ENCODE results near the gene FIBP. TPM values are rescaled to one million over a fixed set of nuclear protein-coding genes. Genes with fewer than 3 reads are reported as not detected.
A peak's percentile ranks its signal among the peaks of the same experiment; 100 is the strongest.
"Not testable (repeated sequence)": the region's sequence is repeated elsewhere in the genome, so short reads cannot be mapped to it uniquely, and the experiment has no call there.

Gene FIBP
- total and polyA plus RNA-seq, 9 donors: 32.5 to 74.2 (median 44.2) TPM

DNA sequence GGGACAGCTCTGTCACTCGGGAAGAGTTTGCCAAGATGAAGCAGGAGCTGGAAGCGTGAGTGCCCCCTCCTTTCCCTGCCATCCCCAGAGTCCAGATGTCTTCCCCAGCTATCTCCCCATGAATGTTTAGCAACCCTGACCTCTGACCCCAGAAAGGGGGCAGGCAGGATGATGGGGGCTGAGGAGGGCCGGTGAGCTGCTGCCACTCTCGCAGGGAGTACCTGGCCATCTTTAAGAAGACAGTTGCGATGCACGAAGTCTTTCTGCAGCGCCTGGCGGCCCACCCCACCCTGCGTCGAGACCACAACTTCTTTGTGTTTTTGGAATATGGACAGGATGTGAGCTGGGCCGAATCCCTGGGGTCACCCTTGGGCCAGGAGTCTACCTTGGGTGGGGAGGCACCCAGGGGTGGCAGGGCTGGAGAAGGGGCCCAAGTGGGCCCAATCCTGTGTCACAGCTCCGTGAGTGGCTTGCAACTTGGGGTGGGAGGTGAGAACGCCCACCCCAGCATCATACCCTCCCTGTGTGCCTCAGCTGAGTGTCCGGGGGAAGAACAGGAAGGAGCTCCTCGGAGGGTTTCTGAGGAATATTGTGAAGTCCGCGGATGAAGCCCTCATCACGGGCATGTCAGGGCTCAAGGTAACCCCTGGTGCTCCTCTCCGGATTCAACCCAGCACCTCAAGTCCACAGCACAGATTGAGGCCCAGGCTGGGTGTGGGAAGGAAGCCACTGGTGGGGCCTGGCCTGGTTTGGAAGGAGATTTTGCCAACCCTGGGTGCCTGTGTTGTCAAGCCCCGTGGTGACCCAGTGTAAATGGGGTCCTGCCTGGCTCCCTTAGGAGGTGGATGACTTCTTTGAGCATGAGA, 37.8 kb downstream of the FIBP start:
- Histone ChIP-seq H3K9me3 (no peaks in the 10 kb centered on the region), H3K27ac (no peak overlapping the region), H3K27me3 (no peaks in the 10 kb centered on the region), H3K4me1 (ENCODE audit: insufficient read depth) (peaks cover 1% of the 10 kb centered on the region), H3K36me3 (no peaks in the 10 kb centered on the region), H3K4me3 (no peak overlapping the region)
- intact Hi-C loops (cut with DNase I): no loop called here
- 47 to 60% (median 50%) methylated on average over 20 of the region's 20 CpGs for WGBS, 3 donors
- no peak for TF ChIP-seq EP300 (IDR thresholded peaks at IDR 0.05)
- DNase-seq: peak in 2 of 5 donors; percentile 19 to 32

DNA sequence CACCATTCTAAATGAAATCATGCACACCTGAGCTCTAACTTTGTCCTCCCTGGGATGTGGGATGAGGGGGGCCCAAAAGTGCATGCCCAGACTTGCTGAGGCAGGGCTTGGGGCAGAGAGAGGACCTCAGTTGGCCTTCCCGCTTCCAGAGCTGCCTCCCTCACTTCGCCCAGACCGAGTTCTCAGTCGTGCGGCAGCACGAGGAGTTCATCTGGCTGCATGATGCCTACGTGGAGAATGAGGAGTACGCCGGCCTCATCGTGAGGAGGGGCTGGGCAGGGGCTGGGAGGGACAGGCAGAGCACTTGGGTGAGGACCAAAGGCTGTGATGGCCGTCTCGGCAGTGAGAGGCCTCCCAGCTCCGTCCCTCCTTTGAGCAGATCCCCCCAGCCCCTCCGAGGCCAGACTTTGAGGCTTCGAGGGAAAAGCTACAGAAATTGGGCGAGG, 38.5 kb downstream of the FIBP start:
- H3K4me1 ChIP-seq (ENCODE audit: insufficient read depth): peaks cover 1% of the 10 kb centered on the region
- no peak overlapping the region for H3K4me3 ChIP-seq
- no peak overlapping the region for H3K27ac ChIP-seq
- H3K36me3 ChIP-seq: no peaks in the 10 kb centered on the region
- intact Hi-C loops (cut with DNase I): no loop called here
- H3K27me3 ChIP-seq: no peaks in the 10 kb centered on the region
- WGBS, 3 donors: 17 to 27% (median 22%) methylated on average over 16 of the region's 16 CpGs
- H3K9me3 ChIP-seq: no peaks in the 10 kb centered on the region
- no peak for DNase-seq
- TF ChIP-seq POLR2A (IDR thresholded peaks at IDR 0.05) (no peak), EP300 (IDR thresholded peaks at IDR 0.05) (no peak)
- TF ChIP-seq, protein P1, sequence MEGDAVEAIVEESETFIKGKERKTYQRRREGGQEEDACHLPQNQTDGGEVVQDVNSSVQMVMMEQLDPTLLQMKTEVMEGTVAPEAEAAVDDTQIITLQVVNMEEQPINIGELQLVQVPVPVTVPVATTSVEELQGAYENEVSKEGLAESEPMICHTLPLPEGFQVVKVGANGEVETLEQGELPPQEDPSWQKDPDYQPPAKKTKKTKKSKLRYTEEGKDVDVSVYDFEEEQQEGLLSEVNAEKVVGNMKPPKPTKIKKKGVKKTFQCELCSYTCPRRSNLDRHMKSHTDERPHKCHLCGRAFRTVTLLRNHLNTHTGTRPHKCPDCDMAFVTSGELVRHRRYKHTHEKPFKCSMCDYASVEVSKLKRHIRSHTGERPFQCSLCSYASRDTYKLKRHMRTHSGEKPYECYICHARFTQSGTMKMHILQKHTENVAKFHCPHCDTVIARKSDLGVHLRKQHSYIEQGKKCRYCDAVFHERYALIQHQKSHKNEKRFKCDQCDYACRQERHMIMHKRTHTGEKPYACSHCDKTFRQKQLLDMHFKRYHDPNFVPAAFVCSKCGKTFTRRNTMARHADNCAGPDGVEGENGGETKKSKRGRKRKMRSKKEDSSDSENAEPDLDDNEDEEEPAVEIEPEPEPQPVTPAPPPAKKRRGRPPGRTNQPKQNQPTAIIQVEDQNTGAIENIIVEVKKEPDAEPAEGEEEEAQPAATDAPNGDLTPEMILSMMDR (IDR thresholded peaks at IDR 0.05): no peak

DNA sequence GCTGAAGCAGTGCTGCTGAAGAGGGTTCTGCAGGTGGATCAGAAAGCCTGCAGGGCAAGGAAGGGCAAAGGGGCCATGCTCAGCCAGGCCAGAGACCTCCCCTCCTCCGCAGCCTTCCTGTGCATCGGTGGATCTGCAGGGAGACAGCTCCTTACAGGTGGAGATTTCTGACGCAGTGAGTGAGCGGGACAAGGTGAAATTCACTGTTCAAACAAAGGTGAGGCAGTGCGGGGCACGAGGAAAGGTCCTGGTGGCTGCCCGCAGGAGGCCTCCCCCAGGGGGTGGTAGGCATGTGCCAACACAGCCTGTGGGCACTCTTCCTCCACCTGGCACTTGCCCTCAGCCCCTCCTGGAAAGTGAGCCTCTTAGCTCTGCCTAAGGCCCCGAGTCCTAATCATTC, 38.9 kb downstream of the FIBP start:
- H3K27me3 ChIP-seq: no peaks in the 10 kb centered on the region
- H3K4me3 ChIP-seq: no peak overlapping the region
- H3K27ac ChIP-seq: no peak overlapping the region
- H3K36me3 ChIP-seq: no peaks in the 10 kb centered on the region
- 50 to 62% (median 59%) methylated on average over 8 of the region's 8 CpGs for WGBS, 3 donors
- H3K9me3 ChIP-seq: no peaks in the 10 kb centered on the region
- intact Hi-C loops (cut with DNase I): no loop called here
- H3K4me1 ChIP-seq (ENCODE audit: insufficient read depth): peaks cover 1% of the 10 kb centered on the region
- TF ChIP-seq, protein P1 (IDR thresholded peaks at IDR 0.05): no peak
- TF ChIP-seq POLR2A (IDR thresholded peaks at IDR 0.05): no peak
- no peak for TF ChIP-seq EP300 (IDR thresholded peaks at IDR 0.05)
- DNase-seq: peak in 1 of 5 donors; percentile 26

DNA sequence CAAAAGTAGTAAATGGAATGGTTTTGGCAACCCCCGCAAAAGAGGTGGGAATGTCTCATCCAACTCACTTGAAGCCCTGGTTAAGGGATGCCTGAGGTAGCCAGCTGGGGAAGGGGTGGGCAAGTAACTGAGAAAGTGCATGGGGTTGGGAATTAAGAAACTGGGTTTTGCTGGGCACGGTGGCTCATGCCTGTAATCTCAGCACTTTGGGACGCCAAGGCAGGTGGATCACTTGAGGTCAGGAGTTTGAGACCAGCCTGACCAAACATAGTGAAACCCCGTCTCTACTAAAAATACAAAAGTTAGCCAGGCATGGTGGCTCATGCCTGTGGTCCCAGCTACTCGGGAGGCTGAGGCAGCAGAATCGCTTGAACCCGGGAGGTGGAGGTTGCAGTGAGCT, 39.6 kb downstream of the FIBP start:
- WGBS, 3 donors: 32 to 47% (median 32%) methylated on average over 7 of the region's 7 CpGs
- DNase-seq: not testable (repeated sequence)

DNA sequence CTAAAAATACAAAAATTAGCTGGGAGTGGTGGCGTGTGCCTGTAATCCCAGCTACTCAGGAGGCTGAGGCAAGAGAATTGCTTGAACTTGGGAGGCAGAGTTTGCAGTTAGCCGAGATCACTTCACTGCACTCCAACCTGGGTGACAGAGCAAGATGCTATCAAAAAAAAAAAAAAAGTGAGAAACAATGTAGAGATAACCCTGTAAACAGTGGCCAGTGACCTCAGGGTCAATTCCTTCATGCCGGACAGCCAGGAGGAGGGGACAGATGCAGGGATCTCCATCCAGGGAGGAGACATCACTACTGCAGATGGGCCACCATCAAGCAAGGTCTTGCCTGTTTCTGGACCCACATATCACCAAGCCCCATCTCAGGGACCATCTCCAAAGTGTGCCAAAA, 40.5 kb downstream of the FIBP start:
- no peaks in the 10 kb centered on the region for H3K36me3 ChIP-seq
- peaks cover 1% of the 10 kb centered on the region for H3K4me1 ChIP-seq (ENCODE audit: insufficient read depth)
- no peaks in the 10 kb centered on the region for H3K9me3 ChIP-seq
- 58 to 88% (median 75%) methylated on average over 3 of the region's 3 CpGs for WGBS, 3 donors
- H3K4me3 ChIP-seq: no peak overlapping the region
- no peak overlapping the region for H3K27ac ChIP-seq
- intact Hi-C loops (cut with DNase I): no loop called here
- no peaks in the 10 kb centered on the region for H3K27me3 ChIP-seq
- TF ChIP-seq POLR2A (IDR thresholded peaks at IDR 0.05): no peak
- TF ChIP-seq EP300 (IDR thresholded peaks at IDR 0.05): no peak
- TF ChIP-seq, protein P1 (IDR thresholded peaks at IDR 0.05): no peak
- no peak for DNase-seq

More for the DNA sequence above, 39.6 kb downstream of the FIBP start:
- H3K4me1 ChIP-seq (ENCODE audit: insufficient read depth); H3K36me3 ChIP-seq; H3K27me3 ChIP-seq; H3K9me3 ChIP-seq; H3K4me3 ChIP-seq; H3K27ac ChIP-seq; intact Hi-C loops (cut with DNase I): not testable (repeated sequence)

Measured in ovary (tissue), 9 donors.